ENCODE data around the gene CDH19.

Gene CDH19

GRCh38 chr18:66557091-66557490 is 46.8 kb downstream of the CDH19 start:
- in situ Hi-C loops (cut with MboI; ENCODE audit: low sequenced_read_pairs, unreplicated experiment) = no loop called here
- DNase-seq (ENCODE audit: low spot score) = no peak
- no peak for TF ChIP-seq CTCF (IDR thresholded peaks at IDR 0.05; ENCODE audit: borderline replicate concordance, control extremely low read depth, extremely low read depth, insufficient read depth, missing control alignments)

DNA sequence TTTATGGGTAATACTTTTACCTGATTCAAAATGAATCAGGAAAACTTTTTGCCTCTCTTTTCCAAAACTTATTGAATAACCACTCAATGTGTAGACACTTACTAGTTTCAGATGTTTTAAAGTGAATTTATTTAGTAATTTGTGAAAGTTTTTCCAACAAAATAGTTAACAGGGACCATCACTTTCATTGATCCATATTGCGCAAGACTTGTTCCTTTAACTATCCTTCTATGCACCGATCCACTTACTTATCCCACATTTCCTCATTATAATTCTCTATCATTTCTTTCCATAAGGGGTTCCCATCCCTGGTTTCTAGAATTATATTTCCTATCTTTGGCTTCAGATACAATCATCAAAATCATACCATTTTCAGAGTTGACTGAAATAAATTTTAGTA is 48.3 kb downstream of the CDH19 start:
- no peak for TF ChIP-seq CTCF (IDR thresholded peaks at IDR 0.05; ENCODE audit: borderline replicate concordance, control extremely low read depth, extremely low read depth, insufficient read depth, missing control alignments)
- in situ Hi-C loops (cut with MboI; ENCODE audit: low sequenced_read_pairs, unreplicated experiment) = no loop called here
- DNase-seq (ENCODE audit: low spot score) = no peak

DNA sequence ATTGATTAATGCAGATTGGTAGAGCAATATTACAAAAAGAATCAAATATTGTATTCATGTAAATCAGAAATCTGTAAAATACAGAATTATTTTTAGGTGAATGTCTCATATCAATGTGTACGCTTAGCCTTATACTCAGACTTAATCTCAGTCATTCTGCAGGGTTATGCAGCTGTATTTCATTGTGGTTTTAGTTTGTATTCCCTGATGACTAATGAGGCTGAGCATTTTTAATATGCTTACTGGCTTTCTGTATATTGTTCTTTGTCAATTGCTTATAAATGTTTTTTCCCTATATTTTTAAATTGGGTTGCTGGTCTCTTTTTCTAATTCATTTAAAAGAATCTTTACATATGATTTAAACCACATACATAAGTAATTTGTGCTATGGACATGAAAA is 50.1 kb downstream of the CDH19 start:
- no peak for DNase-seq (ENCODE audit: low spot score)
- in situ Hi-C loops (cut with MboI; ENCODE audit: low sequenced_read_pairs, unreplicated experiment) = no loop called here
- no peak for TF ChIP-seq CTCF (IDR thresholded peaks at IDR 0.05; ENCODE audit: borderline replicate concordance, control extremely low read depth, extremely low read depth, insufficient read depth, missing control alignments)

DNA sequence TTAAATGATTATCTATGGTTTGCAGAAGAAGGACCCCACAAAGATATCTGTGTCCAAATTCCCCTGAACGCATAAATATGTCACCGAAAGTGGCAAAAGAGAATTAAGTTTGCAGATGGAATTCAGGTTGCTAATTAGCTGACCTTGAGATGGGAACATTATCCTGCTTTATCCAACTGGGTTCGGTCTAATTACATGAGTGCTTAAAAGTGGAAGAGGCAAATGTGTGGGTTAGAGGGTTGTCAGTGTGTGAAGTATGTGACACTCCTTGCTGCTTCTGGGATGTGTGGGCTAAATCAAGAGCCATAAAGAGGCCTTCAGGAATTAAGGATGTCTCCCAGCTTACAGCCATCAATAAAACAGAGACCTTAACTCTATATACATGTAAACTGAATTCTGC is 53.5 kb downstream of the CDH19 start:
- in situ Hi-C loops (cut with MboI; ENCODE audit: low sequenced_read_pairs, unreplicated experiment) = no loop called here
- TF ChIP-seq CTCF (IDR thresholded peaks at IDR 0.05; ENCODE audit: borderline replicate concordance, control extremely low read depth, extremely low read depth, insufficient read depth, missing control alignments) = no peak

GRCh38 chr18:66548747-66549146 is 55.1 kb downstream of the CDH19 start:
- peak; percentile 23 for DNase-seq (ENCODE audit: low spot score)
- TF ChIP-seq CTCF (IDR thresholded peaks at IDR 0.05; ENCODE audit: borderline replicate concordance, control extremely low read depth, extremely low read depth, insufficient read depth, missing control alignments) = no peak
- in situ Hi-C loops (cut with MboI; ENCODE audit: low sequenced_read_pairs, unreplicated experiment) = no loop called here

More for the DNA sequence above, 53.5 kb downstream of the CDH19 start:
- DNase-seq (ENCODE audit: low spot score) = no peak

- DNase-seq (ENCODE audit: low spot score) = no peak
- in situ Hi-C loops (cut with MboI; ENCODE audit: low sequenced_read_pairs, unreplicated experiment) = no loop called here
- no peak for TF ChIP-seq CTCF (IDR thresholded peaks at IDR 0.05; ENCODE audit: borderline replicate concordance, control extremely low read depth, extremely low read depth, insufficient read depth, missing control alignments)
These were observed 69.8 kb downstream of the CDH19 start for GRCh38 chr18:66534110-66534509.

DNA sequence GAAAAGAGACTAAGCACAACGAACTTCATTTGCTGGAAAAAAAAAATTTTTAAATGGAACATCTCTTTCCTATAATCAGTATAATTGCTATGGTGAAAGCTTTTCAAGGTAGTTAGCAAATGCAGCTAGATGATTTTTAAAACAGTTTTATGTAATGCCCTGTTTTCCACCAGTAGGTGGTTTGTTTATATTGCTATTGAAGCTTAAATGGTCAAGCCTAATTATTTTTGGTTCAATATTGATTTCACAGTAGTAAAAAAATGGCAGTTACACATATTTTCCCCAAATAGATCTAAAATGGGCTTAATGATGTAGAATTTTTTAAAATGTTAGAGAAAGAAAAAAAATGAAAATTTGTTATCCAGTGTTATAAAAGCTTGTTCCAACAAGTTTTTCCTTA is 70.2 kb downstream of the CDH19 start:
- in situ Hi-C loops (cut with MboI; ENCODE audit: low sequenced_read_pairs, unreplicated experiment) = no loop called here
- TF ChIP-seq CTCF (IDR thresholded peaks at IDR 0.05; ENCODE audit: borderline replicate concordance, control extremely low read depth, extremely low read depth, insufficient read depth, missing control alignments) = no peak
- no peak for DNase-seq (ENCODE audit: low spot score)
